ENCODE data around the gene CAMK4.

GRCh38 chr5:111229221-111229835 is 5.1 kb downstream of the CAMK4 start:
- TF ChIP-seq GATA3 (IDR thresholded peaks at IDR 0.05; ENCODE audit: low read depth, low read length) (no peak), GATA2 (IDR thresholded peaks at IDR 0.05; ENCODE audit: low read depth, low read length) (no peak)
